Measurements from ENCODE around the gene SLC26A8.
"Not testable (repeated sequence)": the region's sequence is repeated elsewhere in the genome, so short reads cannot be mapped to it uniquely, and the experiment has no call there.

SLC26A8 gene

GRCh38 chr6:35968821-35969220 lies 55.6 kb downstream of the SLC26A8 start:
- peaks cover 8% of the 10 kb centered on the region for H3K27me3 Mint-ChIP-seq (ENCODE audit: low read depth)
- H3K4me3 Mint-ChIP-seq: no peak overlapping the region
- no peaks in the 10 kb centered on the region for H3K36me3 Mint-ChIP-seq (ENCODE audit: low read depth)
- DNase-seq (ENCODE audit: low spot score): no peak
- H3K9me3 Mint-ChIP-seq: no peaks in the 10 kb centered on the region
- H3K4me1 Mint-ChIP-seq (ENCODE audit: low read depth): peaks cover 4% of the 10 kb centered on the region
- no peak overlapping the region for H3K27ac Mint-ChIP-seq

- H3K27ac Mint-ChIP-seq: no peak overlapping the region
- no peaks in the 10 kb centered on the region for H3K4me1 Mint-ChIP-seq (ENCODE audit: low read depth)
- DNase-seq (ENCODE audit: low spot score): no peak
- no peak overlapping the region for H3K4me3 Mint-ChIP-seq
- no peaks in the 10 kb centered on the region for H3K36me3 Mint-ChIP-seq (ENCODE audit: low read depth)
- H3K9me3 Mint-ChIP-seq: no peaks in the 10 kb centered on the region
- H3K27me3 Mint-ChIP-seq (ENCODE audit: low read depth): peaks cover 14% of the 10 kb centered on the region
Measured at GRCh38 chr6:35967076-35967774, 57.2 kb downstream of the SLC26A8 start.

GRCh38 chr6:35962779-35963560 lies 61.5 kb downstream of the SLC26A8 start:
- H3K4me3 Mint-ChIP-seq: no peak overlapping the region
- no peaks in the 10 kb centered on the region for H3K36me3 Mint-ChIP-seq (ENCODE audit: low read depth)
- H3K9me3 Mint-ChIP-seq: no peaks in the 10 kb centered on the region
- peaks cover 31% of the 10 kb centered on the region for H3K27me3 Mint-ChIP-seq (ENCODE audit: low read depth)
- H3K27ac Mint-ChIP-seq: no peak overlapping the region
- H3K4me1 Mint-ChIP-seq (ENCODE audit: low read depth): no peaks in the 10 kb centered on the region
- no peak for DNase-seq (ENCODE audit: low spot score)

GRCh38 chr6:35960187-35960586 lies 64.3 kb downstream of the SLC26A8 start:
- H3K27me3 Mint-ChIP-seq (ENCODE audit: low read depth): peaks cover 23% of the 10 kb centered on the region
- no peaks in the 10 kb centered on the region for H3K9me3 Mint-ChIP-seq
- no peak for DNase-seq (ENCODE audit: low spot score)
- H3K4me1 Mint-ChIP-seq (ENCODE audit: low read depth): no peaks in the 10 kb centered on the region
- H3K36me3 Mint-ChIP-seq (ENCODE audit: low read depth): no peaks in the 10 kb centered on the region
- H3K4me3 Mint-ChIP-seq: no peak overlapping the region
- no peak overlapping the region for H3K27ac Mint-ChIP-seq

- Mint-ChIP-seq H3K9me3 (no peaks in the 10 kb centered on the region), H3K36me3 (ENCODE audit: low read depth) (no peaks in the 10 kb centered on the region), H3K27ac (no peak overlapping the region), H3K27me3 (ENCODE audit: low read depth) (peaks cover 12% of the 10 kb centered on the region), H3K4me1 (ENCODE audit: low read depth) (peaks cover 9% of the 10 kb centered on the region), H3K4me3 (no peak overlapping the region)
- no peak for DNase-seq (ENCODE audit: low spot score)
Measured at GRCh38 chr6:35955970-35956369, 68.5 kb downstream of the SLC26A8 start.

- no peaks in the 10 kb centered on the region for H3K9me3 Mint-ChIP-seq
- H3K27ac Mint-ChIP-seq: no peak overlapping the region
- DNase-seq (ENCODE audit: low spot score): no peak
- peaks cover 9% of the 10 kb centered on the region for H3K4me1 Mint-ChIP-seq (ENCODE audit: low read depth)
- H3K4me3 Mint-ChIP-seq: no peak overlapping the region
- peaks cover 12% of the 10 kb centered on the region for H3K27me3 Mint-ChIP-seq (ENCODE audit: low read depth)
- no peaks in the 10 kb centered on the region for H3K36me3 Mint-ChIP-seq (ENCODE audit: low read depth)
Measured at GRCh38 chr6:35955521-35955920, 68.9 kb downstream of the SLC26A8 start.

- H3K9me3 Mint-ChIP-seq: no peaks in the 10 kb centered on the region
- no peak overlapping the region for H3K4me3 Mint-ChIP-seq
- H3K36me3 Mint-ChIP-seq (ENCODE audit: low read depth): no peaks in the 10 kb centered on the region
- no peak for DNase-seq (ENCODE audit: low spot score)
- H3K27me3 Mint-ChIP-seq (ENCODE audit: low read depth): peaks cover 10% of the 10 kb centered on the region
- H3K4me1 Mint-ChIP-seq (ENCODE audit: low read depth): peaks cover 9% of the 10 kb centered on the region
- H3K27ac Mint-ChIP-seq: no peak overlapping the region
Measured at GRCh38 chr6:35955071-35955470, 69.4 kb downstream of the SLC26A8 start.

GRCh38 chr6:35954333-35954732 lies 70.1 kb downstream of the SLC26A8 start:
- Mint-ChIP-seq H3K27me3 (ENCODE audit: low read depth) (peaks cover 7% of the 10 kb centered on the region), H3K9me3 (no peaks in the 10 kb centered on the region), H3K4me1 (ENCODE audit: low read depth) (peaks cover 9% of the 10 kb centered on the region), H3K4me3 (no peak overlapping the region), H3K27ac (no peak overlapping the region), H3K36me3 (ENCODE audit: low read depth) (no peaks in the 10 kb centered on the region)
- DNase-seq (ENCODE audit: low spot score): no peak

GRCh38 chr6:35948725-35949124 lies 75.7 kb downstream of the SLC26A8 start:
- no peaks in the 10 kb centered on the region for H3K36me3 Mint-ChIP-seq (ENCODE audit: low read depth)
- DNase-seq (ENCODE audit: low spot score): no peak
- H3K4me1 Mint-ChIP-seq (ENCODE audit: low read depth): peaks cover 9% of the 10 kb centered on the region
- no peaks in the 10 kb centered on the region for H3K27me3 Mint-ChIP-seq (ENCODE audit: low read depth)
- no peak overlapping the region for H3K4me3 Mint-ChIP-seq
- H3K9me3 Mint-ChIP-seq: no peaks in the 10 kb centered on the region
- no peak overlapping the region for H3K27ac Mint-ChIP-seq

GRCh38 chr6:35945650-35946025 lies 78.8 kb downstream of the SLC26A8 start:
- H3K36me3 Mint-ChIP-seq (ENCODE audit: low read depth): no peaks in the 10 kb centered on the region
- H3K27ac Mint-ChIP-seq: no peak overlapping the region
- H3K9me3 Mint-ChIP-seq: no peaks in the 10 kb centered on the region
- no peaks in the 10 kb centered on the region for H3K27me3 Mint-ChIP-seq (ENCODE audit: low read depth)
- no peak for DNase-seq (ENCODE audit: low spot score)
- H3K4me1 Mint-ChIP-seq (ENCODE audit: low read depth): no peaks in the 10 kb centered on the region
- no peak overlapping the region for H3K4me3 Mint-ChIP-seq

- Mint-ChIP-seq H3K9me3 (no peaks in the 10 kb centered on the region), H3K27ac (no peak overlapping the region), H3K36me3 (ENCODE audit: low read depth) (no peaks in the 10 kb centered on the region), H3K27me3 (ENCODE audit: low read depth) (no peaks in the 10 kb centered on the region), H3K4me1 (ENCODE audit: low read depth) (no peaks in the 10 kb centered on the region), H3K4me3 (no peak overlapping the region)
- DNase-seq (ENCODE audit: low spot score): no peak
Measured at GRCh38 chr6:35943390-35943789, 81.1 kb downstream of the SLC26A8 start.

GRCh38 chr6:35942355-35942754 lies 82.1 kb downstream of the SLC26A8 start:
- no peak overlapping the region for H3K27ac Mint-ChIP-seq
- no peaks in the 10 kb centered on the region for H3K36me3 Mint-ChIP-seq (ENCODE audit: low read depth)
- H3K4me1 Mint-ChIP-seq (ENCODE audit: low read depth): no peaks in the 10 kb centered on the region
- DNase-seq (ENCODE audit: low spot score): no peak
- no peaks in the 10 kb centered on the region for H3K27me3 Mint-ChIP-seq (ENCODE audit: low read depth)
- no peak overlapping the region for H3K4me3 Mint-ChIP-seq
- no peaks in the 10 kb centered on the region for H3K9me3 Mint-ChIP-seq

GRCh38 chr6:35941170-35941569 lies 83.3 kb downstream of the SLC26A8 start:
- H3K36me3 Mint-ChIP-seq (ENCODE audit: low read depth); H3K27me3 Mint-ChIP-seq (ENCODE audit: low read depth): not testable (repeated sequence)

GRCh38 chr6:35940014-35940413 lies 84.4 kb downstream of the SLC26A8 start:
- not testable (repeated sequence) for DNase-seq (ENCODE audit: low spot score); H3K36me3 Mint-ChIP-seq (ENCODE audit: low read depth); H3K27ac Mint-ChIP-seq

More at GRCh38 chr6:35941170-35941569, 83.3 kb downstream of the SLC26A8 start:
- not testable (repeated sequence) for DNase-seq (ENCODE audit: low spot score); H3K4me3 Mint-ChIP-seq; H3K9me3 Mint-ChIP-seq; H3K27ac Mint-ChIP-seq; H3K4me1 Mint-ChIP-seq (ENCODE audit: low read depth)

More at GRCh38 chr6:35940014-35940413, 84.4 kb downstream of the SLC26A8 start:
- H3K9me3 Mint-ChIP-seq; H3K4me1 Mint-ChIP-seq (ENCODE audit: low read depth); H3K4me3 Mint-ChIP-seq; H3K27me3 Mint-ChIP-seq (ENCODE audit: low read depth): not testable (repeated sequence)

Data from T-helper 2 cell treated with Interferon-gamma antibody and Interleukin-4, amounts not matched to agents 5 μg/mL and 100 μg/mL, for 36 hours (primary cell).